Inflammatory macrophage treated with lipopolysaccharide for 1 hour (primary cell): ENCODE data around the gene LTBP2.

Experiments
- DNase-seq, 2 donors: peaks; one replicate each; pipeline ENCODE4 v3.0.0-alpha.2; 2020 to 2022

LTBP2 gene

GRCh38 chr14:74569806-74570591 is 42.0 kb downstream of the LTBP2 start:
- no peak for DNase-seq

DNA sequence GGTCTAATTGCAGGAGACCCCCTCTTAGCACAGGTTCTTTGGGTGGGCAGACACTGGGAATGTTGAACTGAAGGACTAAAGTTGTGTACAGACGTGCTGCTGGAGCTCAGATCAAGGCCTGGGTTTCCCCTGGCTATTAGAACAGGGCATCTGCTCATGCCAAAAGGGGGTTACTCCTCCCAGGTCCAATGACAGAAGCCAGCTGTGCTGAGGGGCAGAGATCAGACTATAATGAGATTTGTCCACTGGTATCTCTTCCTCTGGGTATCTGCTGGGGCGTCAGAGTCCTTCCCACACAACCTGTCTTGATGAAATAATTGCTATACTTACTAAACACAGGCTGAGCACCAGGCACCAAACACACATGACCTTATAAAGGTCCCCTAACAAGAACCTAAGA is 42.6 kb downstream of the LTBP2 start:
- DNase-seq: no peak

GRCh38 chr14:74568911-74569310 is 43.1 kb downstream of the LTBP2 start:
- DNase-seq: no peak

DNA sequence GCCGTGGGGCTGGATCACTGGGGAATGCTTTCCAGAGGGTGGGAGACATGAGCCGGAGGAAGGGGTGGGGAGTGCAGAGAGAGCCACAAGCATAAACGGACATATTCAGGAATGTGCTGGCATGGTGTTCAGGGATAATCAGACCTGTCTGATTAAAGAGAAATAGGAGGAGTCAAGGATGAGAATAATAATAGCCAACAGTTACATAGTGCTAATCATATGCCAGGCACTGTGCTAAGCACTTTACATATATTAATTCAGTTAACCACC is 43.7 kb downstream of the LTBP2 start:
- no peak for DNase-seq

DNA sequence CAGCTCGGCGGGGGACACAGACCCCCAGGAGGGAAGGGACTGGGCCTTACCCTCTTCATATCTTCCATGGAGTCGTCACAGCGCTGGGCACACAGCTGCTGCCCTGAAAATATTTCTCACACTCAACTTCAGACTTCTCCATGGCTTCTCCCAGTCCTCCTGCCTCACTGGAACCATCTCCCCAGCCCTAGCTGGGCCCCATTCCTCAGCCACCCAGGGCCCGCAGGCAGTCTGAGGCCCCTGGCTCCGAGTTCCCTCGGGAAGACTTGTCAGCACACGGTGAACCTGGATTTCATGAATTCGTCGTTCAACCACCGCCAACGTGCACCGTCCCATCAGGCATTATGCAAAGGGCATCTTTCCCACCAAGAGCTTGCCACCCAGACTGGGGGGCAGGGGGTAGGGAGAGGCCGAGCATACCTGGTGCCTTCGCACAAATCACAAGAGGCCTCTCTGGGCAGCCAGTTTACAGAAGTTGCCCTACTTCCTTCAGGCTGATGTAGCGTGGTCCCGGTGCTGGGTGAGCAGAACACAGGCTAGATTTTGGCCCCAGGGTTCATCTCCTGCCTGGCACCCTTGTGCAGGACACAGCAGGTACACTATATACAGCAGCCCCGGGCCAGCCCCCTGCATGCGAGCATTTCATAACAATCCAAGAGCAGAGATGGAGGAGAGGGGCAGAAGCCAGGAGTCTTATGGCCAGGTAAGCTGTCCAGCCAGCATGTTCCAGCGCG is 44.2 kb downstream of the LTBP2 start:
- DNase-seq: no peak

DNA sequence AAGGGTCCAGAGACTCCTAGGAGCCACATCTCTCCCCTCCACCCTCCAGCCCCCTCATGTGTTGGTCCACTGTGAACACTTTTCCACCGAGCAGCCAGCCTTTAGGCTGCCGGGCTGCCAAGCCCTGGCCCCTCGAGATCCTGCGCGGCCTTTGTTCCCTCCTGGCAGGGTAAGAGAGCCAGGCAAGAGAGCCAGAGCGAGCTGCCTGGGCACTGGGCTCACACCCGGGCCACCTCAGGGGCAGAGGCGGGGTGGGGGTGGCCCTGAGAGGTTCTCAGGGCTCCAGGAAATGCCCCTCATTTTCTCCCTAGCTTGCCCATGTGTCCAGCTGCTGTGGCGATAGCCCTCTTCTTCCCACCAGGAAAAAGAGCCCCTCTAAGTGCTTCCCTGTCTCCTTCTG is 44.8 kb downstream of the LTBP2 start:
- no peak for DNase-seq

GRCh38 chr14:74566174-74567141 is 45.6 kb downstream of the LTBP2 start:
- no peak for DNase-seq

DNA sequence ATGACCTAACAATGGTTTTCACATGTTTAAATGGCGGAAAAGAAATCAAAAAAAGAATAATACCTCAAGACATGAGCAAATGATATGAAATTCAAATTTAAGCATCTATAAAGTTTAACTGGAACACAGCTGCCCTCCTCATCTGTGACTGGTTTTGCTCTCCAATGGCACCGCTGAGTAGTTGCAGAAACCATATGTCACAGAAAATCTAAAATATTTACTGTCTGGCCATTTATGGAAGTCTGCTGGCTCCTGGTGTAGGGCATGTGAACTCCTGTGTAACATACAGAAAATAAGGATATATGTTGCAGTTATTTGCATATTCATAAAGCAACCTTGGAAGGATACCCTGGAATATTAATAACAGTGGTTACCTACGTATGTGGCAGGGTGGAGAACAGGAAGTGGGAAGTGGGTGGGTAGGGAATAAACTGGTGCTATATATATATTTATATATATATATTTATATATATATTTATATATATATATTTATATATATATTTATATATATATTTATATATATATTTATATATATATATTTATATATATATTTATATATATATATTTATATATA is 48.4 kb downstream of the LTBP2 start:
- DNase-seq: no peak

DNA sequence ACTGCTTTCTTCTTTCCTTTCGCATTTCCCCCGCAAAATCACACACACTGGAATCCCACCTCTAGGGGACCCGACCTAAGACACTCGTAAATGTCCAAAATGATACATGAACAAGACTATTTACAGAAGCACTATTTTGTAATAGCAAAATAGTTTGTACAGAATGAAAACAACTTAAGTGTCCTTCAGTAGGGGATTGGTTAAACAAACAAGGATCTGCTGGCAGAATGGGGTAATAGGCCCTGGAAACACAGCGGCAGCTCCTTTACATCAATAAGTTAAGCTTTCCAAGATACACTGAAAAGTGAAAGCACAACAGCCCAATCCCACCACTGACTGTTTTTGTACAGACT is 48.8 kb downstream of the LTBP2 start:
- no peak for DNase-seq

GRCh38 chr14:74562515-74563232 is 49.4 kb downstream of the LTBP2 start:
- DNase-seq: no peak

GRCh38 chr14:74558655-74559054 is 53.4 kb downstream of the LTBP2 start:
- DNase-seq: no peak

GRCh38 chr14:74557691-74558090 is 54.3 kb downstream of the LTBP2 start:
- no peak for DNase-seq

- no peak for DNase-seq
Measured at GRCh38 chr14:74555476-74556050, 56.5 kb downstream of the LTBP2 start.

- no peak for DNase-seq
Measured at GRCh38 chr14:74554742-74555362, 57.2 kb downstream of the LTBP2 start.

DNA sequence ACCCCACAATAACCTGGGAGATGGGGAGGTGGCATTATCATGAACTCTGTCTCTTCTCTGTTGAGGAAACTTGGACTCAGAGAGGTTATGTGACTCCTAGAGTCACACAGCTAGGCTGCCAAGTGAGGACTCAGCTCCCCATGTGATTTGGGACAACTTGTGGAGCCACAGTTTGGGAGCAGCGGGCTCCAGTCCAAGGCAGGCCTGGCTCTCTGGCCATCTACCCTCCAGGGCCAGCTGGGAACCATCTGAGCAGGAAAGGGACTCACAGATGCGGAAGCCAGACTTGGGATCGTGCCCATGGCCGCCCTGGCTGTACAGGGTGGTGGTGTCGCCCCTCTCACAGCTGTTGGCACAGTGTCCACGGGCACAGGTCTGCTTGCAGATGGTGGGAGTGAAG is 59.4 kb downstream of the LTBP2 start:
- no peak for DNase-seq

DNA sequence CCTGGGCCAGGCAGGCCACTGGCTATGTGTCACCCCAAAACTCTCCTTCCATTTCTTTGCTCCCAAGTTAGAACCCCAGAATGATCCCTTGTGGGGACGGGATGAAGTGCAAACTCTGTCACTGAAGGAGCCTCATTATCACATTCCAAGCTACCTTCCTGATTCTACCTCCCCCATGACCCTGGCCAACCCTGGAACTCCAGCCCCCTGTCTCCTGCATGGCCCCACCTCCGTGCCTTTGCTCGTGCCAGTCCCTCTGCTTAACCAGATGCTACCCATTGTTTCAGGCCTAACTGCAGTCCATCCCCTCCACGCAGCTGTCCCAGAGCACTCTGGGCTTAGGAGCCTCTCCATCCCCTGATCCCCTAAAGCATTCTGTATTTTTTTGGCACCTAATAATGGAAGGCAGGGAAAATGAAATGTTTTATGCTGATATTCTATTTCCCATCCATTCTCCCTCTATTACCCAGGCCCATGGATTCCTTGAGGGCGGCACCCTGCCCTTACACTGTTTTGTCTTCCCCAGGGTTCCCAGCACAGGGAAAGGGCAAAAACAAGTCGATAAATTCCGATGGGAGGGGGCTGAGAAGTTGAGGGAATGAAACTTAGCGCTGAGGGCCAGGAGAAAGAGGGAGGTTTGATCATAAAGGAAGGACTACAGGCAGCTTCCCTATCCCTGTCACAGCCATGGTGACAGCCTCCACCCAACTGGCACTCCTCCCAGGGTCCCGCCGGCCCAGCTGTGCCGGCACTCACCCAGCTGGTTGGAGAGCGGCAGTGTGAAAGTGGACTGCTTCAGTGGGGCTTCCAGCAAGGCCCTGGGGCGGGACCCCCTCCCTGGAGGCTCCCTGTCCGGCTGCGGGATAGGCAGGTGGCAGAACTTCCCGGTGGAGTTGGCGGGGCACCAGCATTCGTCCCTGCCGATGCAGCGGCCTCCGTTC is 60.3 kb downstream of the LTBP2 start:
- no peak for DNase-seq

- DNase-seq: no peak
Measured at GRCh38 chr14:74551001-74551400, 61.0 kb downstream of the LTBP2 start.

GRCh38 chr14:74550071-74550470 is 62.0 kb downstream of the LTBP2 start:
- no peak for DNase-seq

DNA sequence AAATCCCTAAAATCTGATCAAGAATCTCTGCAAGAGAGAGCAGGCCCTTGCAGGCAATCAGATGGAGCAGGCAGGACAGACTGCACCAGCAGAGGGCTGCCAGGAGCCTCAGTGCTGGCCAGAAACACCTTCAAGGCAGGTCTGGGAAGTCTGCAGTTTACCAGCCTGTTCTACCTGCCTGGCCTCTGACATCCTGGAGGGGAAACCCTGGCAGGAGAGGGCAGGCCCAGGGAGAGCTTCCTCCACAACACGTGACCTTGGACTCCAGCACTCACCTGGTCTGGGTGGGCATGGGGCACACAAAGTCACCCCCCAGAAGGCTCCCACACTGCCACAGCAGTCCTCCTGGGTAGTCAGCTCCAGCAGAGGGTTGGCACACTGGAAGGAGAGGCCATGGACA is 62.4 kb downstream of the LTBP2 start:
- DNase-seq: no peak

- DNase-seq: no peak
Measured at GRCh38 chr14:74548881-74549280, 63.2 kb downstream of the LTBP2 start.
